ENCODE results near the gene CCDC24. TPM values are rescaled to one million over a fixed set of nuclear protein-coding genes. Genes with fewer than 3 reads are reported as not detected.

The CCDC24 gene
- total RNA-seq, 1 donor from 2014 or later, result 1.4 TPM

DNA sequence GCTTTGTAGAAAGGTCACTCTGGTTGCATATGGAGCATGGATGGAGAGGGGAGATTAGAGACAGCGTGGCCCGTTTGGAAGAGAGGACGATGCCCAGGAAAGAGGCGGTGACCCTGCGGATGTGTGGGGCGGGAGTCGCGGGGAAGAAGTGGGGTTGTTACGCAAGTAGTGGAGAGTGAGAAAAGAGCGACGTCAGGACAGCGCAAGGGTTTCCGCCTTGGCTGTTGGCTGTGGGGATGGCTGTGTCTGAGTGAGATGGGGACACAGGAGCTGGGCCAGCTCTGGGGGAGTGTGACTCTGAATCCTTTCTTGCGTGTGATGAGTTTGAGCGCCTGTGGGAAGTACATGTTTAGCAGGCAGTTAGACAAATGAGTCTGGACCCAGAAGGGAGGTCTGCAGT, 8.6 kb upstream of the CCDC24 start:
- TF ChIP-seq, protein P1, sequence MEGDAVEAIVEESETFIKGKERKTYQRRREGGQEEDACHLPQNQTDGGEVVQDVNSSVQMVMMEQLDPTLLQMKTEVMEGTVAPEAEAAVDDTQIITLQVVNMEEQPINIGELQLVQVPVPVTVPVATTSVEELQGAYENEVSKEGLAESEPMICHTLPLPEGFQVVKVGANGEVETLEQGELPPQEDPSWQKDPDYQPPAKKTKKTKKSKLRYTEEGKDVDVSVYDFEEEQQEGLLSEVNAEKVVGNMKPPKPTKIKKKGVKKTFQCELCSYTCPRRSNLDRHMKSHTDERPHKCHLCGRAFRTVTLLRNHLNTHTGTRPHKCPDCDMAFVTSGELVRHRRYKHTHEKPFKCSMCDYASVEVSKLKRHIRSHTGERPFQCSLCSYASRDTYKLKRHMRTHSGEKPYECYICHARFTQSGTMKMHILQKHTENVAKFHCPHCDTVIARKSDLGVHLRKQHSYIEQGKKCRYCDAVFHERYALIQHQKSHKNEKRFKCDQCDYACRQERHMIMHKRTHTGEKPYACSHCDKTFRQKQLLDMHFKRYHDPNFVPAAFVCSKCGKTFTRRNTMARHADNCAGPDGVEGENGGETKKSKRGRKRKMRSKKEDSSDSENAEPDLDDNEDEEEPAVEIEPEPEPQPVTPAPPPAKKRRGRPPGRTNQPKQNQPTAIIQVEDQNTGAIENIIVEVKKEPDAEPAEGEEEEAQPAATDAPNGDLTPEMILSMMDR (IDR thresholded peaks at IDR 0.05; ENCODE audit: borderline replicate concordance), result no peak
- Histone ChIP-seq H3K4me3 (no peak overlapping the region), H3K4me1 (peaks cover 23% of the 10 kb centered on the region), H3K36me3 (peaks cover 9% of the 10 kb centered on the region), H3K27me3 (ENCODE audit: low read depth) (no peaks in the 10 kb centered on the region), H3K27ac (replicated peaks) (no peak overlapping the region), H3K9me3 (replicated peaks) (no peaks in the 10 kb centered on the region)
- DNase-seq, result no peak
- intact Hi-C loops (cut with micrococcal nuclease), result no loop called here

DNA sequence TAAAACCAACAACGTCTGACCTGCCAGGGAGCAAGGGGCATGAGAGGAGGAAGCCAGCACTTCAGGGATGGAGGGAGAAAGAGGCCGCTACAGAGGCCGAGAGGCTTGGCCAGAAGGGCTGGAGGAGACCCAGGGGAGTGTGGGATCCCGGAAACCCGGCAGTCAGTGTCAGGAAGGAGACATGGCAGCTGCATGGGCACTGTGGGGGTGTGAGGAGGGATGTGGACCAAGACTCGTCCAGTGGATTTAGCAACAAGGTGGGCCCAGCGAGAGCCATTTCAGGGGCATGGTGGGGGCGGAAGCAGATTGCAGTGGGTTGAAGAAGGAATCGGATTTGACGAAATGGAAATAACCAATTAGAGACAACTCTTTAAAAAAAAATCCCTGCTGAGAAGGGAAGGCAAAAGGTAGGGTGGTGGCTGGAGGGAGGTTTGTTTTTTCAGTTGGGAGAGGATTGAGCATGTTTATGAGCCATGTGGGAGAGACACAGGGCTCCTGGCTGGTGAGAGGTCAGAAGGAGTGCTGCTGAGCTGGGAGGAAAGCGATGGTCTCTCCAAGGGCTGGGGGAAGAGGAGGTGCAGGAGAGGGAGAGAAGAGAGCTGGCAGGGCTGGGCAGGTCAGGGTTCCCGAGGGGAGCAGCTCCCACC, 8.0 kb upstream of the CCDC24 start:
- Histone ChIP-seq H3K4me3 (no peak overlapping the region), H3K36me3 (peaks cover 4% of the 10 kb centered on the region), H3K9me3 (replicated peaks) (no peaks in the 10 kb centered on the region), H3K4me1 (peaks cover 18% of the 10 kb centered on the region), H3K27me3 (ENCODE audit: low read depth) (no peaks in the 10 kb centered on the region), H3K27ac (replicated peaks) (no peak overlapping the region)
- DNase-seq, result no peak
- intact Hi-C loops (cut with micrococcal nuclease), result no loop called here
- TF ChIP-seq, protein P1 (IDR thresholded peaks at IDR 0.05; ENCODE audit: borderline replicate concordance), result no peak

- no peak for DNase-seq
- Histone ChIP-seq H3K4me1 (peaks cover 7% of the 10 kb centered on the region), H3K36me3 (peaks cover 4% of the 10 kb centered on the region), H3K27me3 (ENCODE audit: low read depth) (no peaks in the 10 kb centered on the region), H3K9me3 (replicated peaks) (no peaks in the 10 kb centered on the region), H3K27ac (replicated peaks) (no peak overlapping the region), H3K4me3 (no peak overlapping the region)
- intact Hi-C loops (cut with micrococcal nuclease), result no loop called here
- TF ChIP-seq, protein P1 (IDR thresholded peaks at IDR 0.05; ENCODE audit: borderline replicate concordance), result no peak
Measured at GRCh38 chr1:43984855-43985254, 6.5 kb upstream of the CCDC24 start.

DNA sequence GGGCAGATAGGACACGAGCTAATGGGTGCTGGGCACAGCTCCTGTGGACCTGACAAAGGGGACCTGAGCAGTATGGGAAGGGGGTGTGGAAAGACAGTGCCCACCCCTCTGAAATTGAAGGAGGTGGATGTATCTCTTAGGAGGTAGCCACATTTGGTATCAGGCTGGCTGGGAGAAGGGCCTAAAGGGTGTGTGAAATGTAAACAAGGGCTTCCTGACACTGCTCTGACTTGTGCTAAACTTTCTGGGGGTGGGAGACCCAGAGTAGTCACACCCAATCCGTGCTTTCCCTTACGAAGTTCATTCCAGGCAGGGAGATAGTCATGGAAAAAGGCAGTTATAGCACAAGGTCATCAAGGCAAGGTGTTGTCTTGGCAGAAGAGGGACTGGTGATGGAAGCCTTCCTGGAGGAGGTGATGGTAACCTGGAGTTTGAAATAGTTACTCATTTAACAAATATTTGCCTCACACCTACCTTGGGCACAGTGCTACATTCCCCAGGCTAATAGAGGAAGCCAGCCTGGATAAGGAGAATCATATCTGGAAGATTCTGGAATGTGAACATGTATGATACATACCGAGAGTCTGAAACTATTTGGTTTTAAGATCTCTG, 5.3 kb upstream of the CCDC24 start:
- H3K4me1 ChIP-seq, result peaks cover 8% of the 10 kb centered on the region
- no peaks in the 10 kb centered on the region for H3K27me3 ChIP-seq (ENCODE audit: low read depth)
- H3K4me3 ChIP-seq, result no peak overlapping the region
- intact Hi-C loops (cut with micrococcal nuclease), result no loop called here
- H3K9me3 ChIP-seq (replicated peaks), result no peaks in the 10 kb centered on the region
- H3K36me3 ChIP-seq, result peaks cover 4% of the 10 kb centered on the region
- H3K27ac ChIP-seq (replicated peaks), result no peak overlapping the region
- TF ChIP-seq, protein P1 (IDR thresholded peaks at IDR 0.05; ENCODE audit: borderline replicate concordance), result no peak
- DNase-seq, result no peak

- TF ChIP-seq, protein P1 (IDR thresholded peaks at IDR 0.05; ENCODE audit: borderline replicate concordance), result no peak
- Histone ChIP-seq H3K27ac (replicated peaks) (no peak overlapping the region), H3K9me3 (replicated peaks) (no peaks in the 10 kb centered on the region), H3K4me1 (peaks cover 14% of the 10 kb centered on the region), H3K36me3 (peaks cover 4% of the 10 kb centered on the region), H3K4me3 (no peak overlapping the region), H3K27me3 (ENCODE audit: low read depth) (no peaks in the 10 kb centered on the region)
- DNase-seq, result no peak
- intact Hi-C loops (cut with micrococcal nuclease), result no loop called here
Measured at GRCh38 chr1:43986712-43987111, 4.7 kb upstream of the CCDC24 start.

All from left ventricle myocardium inferior (tissue), 1 donor.